GM21423 (cell line): ENCODE data around the gene NFKBIB.

ENCODE experiments used
- ATAC-seq: cut with Tn5 transposase; IDR thresholded peaks from one replicate; pipeline ENCODE4 v1.9.1; 2021; ENCODE audit warnings: mild to moderate bottlenecking, moderate library complexity; ENCODE audit not compliant: unreplicated experiment

NFKBIB gene

DNA sequence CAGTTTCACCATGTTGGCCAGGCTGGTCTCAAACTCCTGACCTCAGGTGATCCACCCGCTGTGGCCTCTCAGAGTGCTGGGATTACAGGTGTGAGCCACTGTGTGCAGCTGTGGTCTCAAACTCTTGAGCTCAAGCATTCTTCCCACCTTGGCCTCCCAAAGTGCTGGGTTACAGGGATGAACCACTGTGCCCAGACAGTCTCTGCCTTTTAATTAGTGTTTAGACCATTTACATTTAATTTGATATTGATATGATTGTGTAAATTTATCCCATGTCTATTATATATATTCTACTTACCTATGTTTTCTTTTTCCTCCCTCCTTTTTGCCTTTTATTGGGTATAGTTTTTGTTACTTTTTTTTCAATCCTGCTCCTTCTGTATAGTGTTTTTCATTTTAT lies 1.9 kb downstream of the NFKBIB start:
- no peak for ATAC-seq

DNA sequence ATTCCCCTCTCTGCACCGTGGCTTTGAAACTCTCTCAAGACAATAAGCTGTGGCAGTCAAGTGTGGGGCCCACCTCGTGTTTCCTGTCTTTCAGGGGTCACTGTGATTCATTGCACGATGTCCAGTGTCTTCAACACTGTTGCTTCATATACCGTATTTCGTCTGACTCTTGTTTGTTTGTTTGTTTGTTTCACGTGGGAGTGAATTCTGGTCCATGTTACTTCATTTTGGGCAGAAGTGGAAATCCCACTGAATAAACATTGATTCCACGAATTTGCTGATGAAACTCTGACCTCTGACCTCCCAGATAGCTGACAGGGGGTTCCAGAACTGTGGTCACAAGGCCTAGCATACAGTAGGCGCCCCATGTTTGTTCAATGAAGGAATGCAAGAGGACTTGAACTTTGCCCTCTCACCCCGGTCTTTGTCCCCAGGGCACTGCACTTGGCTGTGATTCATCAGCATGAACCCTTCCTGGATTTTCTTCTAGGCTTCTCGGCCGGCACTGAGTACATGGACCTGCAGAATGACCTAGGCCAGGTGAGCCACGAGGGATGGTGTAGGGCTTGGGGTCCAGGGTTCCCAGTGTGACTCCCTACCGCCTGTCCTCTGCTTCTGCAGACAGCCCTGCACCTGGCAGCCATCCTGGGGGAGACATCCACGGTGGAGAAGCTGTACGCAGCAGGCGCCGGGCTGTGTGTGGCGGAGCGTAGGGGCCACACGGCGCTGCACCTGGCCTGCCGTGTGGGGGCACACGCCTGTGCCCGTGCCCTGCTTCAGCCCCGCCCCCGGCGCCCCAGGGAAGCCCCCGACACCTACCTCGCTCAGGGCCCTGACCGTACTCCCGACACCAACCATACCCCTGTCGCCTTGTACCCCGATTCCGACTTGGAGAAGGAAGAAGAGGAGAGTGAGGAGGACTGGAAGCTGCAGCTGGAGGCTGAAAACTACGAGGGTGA lies 5.1 kb downstream of the NFKBIB start:
- ATAC-seq: no peak

DNA sequence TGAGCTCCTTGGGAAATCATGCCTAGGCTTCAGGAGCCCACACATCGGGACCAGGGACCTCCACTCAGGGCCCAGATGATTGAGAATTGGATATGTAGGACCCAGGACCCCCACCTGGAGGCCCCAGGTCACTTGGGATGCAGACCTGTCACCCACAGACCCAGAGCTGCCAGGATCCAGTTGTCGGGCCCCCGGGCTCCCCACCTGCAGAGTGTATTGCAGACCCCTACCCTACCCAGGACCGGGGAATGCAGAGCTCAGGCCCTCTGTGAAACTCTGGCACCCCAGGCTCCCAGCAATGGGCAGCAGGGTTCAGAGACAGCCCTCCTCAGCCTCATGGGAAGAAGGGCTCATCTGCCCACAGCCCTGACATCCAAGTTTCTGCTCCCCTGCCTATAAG lies 5.9 kb downstream of the NFKBIB start:
- ATAC-seq: no peak

DNA sequence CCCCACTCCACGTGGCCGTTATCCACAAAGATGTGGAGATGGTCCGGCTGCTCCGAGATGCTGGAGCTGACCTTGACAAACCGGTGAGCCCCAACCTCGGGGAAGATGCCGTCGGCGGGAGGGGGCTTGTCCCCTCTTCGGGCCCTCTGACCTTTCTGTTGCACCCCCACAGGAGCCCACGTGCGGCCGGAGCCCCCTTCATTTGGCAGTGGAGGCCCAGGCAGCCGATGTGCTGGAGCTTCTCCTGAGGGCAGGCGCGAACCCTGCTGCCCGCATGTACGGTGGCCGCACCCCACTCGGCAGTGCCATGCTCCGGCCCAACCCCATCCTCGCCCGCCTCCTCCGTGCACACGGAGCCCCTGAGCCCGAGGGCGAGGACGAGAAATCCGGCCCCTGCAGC lies 7.5 kb downstream of the NFKBIB start:
- no peak for ATAC-seq

DNA sequence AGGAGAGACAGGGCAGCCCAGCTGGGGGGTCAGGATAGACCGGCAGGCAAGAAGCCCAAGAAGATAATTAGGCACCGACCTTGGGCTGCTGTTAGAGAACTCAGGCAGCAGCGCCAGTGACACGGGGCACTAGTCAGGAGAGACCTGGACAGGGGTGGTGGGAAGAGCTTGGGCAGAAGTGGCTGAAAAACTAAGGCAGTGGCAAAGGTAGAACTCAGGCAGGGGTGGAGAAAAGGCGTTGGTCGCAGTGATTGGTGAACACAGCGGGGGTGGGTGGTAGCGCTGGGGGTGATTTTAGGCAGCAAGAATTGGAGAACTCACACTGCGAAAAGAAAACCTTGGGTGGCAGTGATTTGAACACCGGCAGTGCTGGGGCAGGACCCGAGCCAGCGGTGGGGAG lies 7.9 kb downstream of the NFKBIB start:
- ATAC-seq: no peak

DNA sequence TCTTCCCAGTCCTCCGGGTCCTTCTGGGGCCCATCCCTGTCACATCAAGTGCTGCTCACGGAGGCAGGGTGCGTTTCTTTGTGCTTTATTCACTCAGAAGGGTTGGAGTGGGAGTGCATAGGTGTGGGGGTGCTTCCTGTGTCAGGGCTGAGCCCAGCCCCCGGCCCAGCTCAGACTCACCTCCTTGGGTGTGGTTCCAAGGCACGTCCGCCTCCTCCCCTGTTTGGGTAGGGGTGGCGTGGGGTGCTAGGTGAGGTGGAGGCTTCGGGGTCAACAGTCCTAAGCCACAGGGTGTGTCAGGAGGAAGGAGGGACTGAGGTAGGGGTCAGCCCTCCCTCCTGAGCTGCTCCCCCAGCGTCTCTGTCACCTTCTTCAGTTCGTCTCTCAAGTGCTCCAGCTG lies 9.1 kb downstream of the NFKBIB start:
- no peak for ATAC-seq

DNA sequence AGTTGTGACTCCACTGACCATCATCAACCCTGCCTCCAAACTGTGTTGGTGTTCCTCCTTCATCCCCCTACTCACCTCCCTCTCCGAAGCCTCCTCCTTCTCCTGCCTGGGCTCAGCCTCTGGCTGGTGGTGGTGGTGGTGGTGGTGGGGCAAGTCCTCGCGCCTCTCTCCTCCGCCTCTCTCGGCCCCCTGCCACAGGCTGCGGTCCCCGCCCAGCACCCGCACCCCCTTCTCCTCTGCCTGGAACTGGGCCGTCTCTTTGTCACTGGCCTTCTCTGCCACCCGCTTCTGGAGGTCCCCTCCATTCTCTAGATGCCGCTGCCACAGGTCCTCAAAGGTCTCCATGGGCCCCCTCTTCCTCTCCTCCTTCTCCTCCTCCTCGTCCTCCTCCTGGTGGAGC lies 10.7 kb downstream of the NFKBIB start:
- ATAC-seq: no peak

DNA sequence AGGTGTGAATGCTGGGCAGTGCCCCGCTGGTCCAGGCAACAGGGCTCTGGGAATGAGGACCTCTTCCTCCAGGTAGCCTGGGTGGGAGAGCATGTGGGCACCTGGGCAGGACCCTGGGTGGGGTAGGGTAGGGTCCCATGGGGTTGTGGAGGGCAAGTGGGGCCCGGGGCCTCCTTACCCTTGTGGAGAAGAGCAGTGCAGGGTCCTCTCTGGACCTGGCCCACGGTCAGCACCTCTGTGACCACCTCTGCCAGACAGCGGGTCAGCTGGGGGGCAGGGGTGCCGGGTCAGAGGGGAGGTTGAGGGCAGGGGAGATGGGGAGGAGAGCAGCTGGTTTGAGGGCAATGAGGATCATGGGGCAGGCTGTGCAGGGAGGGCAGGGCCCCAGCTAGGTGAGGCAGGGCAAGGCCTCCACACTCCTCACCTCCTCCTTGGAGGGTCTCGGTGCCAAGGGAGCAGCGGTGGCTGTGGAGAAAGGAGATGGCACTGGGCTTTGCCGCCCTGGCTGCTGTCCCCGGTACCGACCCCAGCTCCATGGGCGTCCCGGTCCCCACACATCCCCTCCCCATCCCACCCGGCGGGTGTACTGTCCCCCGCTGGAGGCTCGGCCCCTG lies 11.7 kb downstream of the NFKBIB start:
- ATAC-seq: no peak

DNA sequence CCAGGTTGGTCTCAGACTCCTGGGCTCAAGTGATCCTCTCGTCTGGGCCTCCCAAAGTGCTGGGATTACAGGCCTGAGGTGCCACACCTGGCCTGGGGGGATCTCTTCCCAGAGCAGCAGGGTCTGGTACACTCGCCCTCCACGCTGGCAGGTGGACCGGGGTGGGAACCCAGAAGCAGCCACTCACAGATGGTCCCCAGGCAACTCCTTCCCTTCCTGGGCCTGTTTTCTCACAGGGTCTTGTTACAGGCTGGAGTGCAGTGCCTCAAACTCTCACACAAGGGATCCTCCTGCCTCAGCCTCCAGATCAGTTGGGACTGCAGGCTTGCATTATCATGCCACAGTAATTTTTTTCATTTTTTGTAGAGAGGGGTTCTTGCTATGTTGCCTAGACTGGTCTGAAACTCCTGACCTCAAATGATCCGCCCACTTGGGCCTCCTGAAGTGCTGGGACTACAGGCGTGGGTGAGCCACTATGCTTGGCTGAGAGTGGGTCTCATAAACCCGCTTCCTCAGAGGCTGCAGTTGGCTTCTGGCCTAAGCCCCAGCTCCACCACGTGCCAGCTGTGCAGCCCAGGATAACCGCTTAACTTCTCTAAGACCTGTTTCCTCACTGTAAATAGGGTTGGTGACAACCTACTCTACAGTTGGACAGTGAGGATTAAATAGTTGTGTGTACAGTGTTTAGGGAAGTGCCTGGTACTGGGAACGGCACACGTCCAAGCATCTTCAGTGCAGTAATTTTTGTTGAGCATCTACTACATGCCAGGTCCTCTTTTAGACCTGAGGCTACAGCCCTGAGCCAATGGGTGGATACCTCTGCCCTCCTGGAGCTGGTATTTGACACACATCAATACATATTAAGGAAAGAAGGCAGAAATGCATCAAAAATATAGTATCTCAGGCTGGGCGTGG lies 13.1 kb downstream of the NFKBIB start:
- ATAC-seq: no peak

DNA sequence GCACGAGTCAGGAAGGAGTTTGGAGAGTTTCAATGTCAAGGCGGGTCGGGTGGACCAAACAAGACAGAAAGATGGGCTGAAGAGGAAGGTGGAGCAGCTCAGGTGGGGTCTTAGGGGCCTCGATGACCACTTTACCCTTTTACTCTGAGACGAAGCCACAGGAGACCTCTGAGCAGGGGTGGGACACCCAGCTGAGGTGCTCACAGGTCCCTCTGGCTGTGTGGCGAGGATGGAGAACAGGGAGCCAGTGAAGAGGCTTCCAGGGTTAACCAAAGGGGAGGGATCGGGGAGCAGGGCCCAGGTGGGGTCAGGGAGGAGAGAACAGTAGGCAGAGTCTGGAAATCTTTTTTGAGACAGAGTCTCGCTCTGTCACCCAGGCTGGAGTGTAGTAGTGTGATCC lies 14.2 kb downstream of the NFKBIB start:
- ATAC-seq: no peak

DNA sequence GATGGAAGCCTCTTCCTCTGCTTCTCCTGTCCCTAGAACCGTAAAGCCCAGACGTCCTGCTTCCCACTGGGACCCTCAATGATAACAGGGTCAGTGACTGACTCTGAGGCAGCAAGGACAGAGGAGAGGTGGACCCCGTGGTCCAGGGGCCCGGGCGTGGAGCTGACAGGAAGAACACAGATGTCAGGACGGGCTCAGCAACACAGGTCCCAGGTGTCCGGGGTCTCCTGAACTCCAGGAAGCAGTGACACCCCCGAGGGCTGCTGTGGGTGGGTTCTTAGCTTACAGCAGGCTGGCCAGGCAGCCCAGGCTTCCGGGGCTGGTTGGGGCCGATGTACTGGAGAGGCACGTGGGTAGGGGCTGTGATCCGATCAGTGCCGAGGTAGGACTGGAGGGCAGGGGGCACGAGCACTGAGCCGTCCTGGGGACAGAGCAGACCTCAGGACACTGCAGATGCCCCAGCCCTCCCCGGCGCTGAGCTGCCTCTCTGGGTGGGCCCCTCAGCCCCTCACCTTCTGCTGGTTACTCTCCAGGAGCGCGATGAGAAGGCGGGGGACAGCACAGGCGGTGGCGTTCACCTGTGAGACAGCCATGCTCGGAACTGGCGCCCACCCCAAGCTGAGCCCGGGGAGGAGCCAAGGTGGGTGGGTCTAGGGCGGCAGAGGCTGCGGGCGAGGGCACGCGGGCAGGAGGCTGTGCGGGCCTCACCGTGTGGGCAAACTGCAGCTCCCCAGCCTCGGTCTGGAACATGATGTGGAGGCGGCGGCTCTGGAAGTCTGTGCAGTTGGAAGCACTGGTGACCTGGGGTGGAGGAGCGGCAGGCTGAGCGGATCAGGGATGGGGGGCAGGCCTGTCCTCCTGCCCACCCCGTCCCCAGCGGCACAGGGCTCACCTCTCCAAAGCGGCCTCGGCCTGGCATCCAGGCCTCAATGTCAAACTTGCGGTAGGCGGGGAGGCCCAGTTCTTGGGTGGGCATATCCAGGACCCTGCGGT lies 15.9 kb downstream of the NFKBIB start:
- ATAC-seq: no peak

DNA sequence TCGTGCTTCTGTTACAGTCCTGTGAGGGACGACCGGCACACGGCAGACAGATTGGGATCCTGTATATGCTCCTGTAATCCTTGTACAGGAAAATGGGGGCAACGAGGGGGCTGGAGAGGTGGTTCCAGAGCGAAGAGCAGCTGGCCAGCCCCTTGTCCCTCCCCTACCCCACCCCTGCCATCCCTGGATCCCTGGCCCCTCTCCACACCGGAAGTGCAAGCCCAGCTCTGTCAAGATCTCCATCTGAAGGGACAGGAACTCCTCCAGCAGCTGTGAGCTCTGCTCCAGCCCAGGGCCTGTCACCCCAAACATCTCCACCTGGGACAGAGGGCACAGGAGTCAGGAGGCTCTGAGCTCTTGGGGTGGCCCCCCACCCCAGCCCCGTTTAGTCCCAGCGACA lies 17.7 kb downstream of the NFKBIB start:
- ATAC-seq: no peak

DNA sequence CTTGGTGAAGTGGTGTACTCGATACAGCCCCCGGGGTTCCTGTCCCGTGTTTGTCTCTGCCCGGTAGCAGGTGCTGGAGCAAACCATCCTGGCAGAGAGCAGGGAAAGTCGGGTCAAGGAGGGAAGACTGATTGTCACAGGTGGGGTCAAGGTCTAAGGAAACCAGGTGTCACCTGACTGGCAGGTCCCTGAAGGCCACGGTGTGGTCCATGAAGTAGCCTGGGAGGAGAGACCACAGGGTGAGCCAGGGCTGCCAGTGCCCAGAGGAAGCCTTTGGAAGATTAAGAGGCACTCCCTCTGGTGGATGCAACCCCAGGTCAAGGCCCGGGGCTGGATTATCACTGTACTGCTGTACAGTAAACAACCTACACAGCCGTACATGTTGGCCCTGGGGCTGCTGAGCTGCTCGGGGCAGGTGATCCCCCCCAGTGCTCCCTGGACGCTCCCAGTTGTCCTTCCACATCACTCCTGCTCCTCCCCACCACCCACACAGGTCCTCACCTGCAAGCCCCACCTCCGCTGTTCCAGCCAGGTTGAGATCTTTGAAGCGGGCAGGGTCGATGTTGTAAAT lies 18.2 kb downstream of the NFKBIB start:
- ATAC-seq: no peak

DNA sequence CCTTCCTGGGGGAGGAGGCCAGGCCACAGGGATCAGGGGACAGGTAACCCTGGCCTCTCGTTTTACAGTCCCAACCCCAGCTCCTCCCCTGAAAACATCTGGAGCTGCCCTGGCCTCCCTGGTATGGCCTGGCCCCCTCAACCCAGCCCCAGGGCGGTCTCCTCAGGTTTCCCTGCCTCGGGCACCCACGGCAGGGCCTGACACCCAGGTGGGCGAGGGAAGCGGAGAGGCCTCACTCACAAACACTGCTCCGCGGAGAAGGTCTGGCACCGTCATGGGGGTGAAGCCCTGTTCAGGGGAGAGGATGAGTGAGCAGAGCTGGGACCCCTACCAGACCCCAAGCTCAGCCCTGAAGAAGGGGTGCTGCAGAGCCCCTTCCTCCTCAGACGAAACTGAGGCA lies 18.8 kb downstream of the NFKBIB start:
- ATAC-seq: no peak

DNA sequence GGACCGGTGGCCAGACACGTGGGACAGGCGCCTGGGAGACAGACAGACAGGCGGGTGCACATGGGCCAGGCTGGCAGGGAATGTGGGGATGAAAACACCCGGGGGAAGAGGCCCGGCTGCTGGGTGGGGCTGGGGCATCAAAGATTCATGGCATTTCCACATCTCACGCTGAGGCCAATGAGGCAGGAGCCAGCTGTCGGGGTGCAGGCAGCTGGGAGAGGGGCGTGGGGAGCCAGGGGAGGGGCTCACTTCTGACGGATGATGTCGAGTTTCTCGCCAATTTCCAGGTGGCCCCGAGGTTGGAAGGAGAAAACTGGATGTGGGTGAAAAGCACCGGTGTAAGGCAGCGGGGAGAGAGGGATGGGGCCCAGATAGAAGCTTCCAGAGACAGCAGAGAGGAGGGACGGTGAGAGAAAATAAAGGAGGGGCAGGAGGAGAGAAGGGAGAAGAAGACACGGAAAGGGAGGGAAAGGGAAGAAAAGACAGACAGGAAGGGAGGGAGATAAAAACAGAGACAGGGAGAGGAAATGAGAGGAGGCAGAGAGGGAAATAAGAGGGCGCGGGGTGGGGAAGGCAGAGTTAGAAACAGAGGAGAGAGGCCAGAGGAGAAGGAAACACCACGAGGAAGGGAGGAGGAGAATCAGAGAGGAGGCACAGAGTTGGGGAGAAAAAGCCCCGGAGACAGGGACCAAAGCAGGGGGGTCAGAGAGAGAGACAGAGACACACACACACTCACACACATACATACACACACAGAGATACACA lies 20.2 kb downstream of the NFKBIB start:
- no peak for ATAC-seq

DNA sequence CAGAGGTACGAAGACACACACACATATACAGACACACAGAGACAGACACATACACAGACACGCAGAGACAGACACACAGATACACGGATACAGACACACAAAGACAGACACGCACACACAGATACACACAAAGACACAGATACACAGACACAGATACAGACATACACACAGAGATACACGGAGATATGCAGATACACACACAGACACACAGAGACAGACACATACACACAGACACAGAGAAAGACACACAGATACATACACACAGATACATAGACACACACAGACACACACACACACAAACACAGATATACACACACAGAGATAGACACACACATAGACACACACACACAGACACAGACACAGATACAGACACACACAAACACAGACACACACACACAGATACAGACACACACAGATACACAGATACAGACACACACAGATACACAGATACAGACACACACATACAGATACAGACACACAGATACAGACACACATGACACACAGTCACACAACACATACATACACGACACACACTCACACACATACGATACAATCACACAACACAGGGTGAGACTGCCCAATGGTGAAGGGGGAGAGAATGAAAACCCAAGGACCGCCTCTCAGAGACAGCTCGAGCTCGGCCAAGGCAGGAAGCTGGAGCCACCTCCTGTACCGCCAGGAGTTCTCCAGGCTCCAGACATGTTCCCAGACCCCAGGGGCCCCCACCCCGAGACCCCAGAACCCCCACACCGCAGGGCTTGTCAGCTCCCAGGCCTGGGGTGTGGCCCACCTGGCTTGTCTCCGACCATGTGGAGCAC lies 21.0 kb downstream of the NFKBIB start:
- ATAC-seq: no peak

DNA sequence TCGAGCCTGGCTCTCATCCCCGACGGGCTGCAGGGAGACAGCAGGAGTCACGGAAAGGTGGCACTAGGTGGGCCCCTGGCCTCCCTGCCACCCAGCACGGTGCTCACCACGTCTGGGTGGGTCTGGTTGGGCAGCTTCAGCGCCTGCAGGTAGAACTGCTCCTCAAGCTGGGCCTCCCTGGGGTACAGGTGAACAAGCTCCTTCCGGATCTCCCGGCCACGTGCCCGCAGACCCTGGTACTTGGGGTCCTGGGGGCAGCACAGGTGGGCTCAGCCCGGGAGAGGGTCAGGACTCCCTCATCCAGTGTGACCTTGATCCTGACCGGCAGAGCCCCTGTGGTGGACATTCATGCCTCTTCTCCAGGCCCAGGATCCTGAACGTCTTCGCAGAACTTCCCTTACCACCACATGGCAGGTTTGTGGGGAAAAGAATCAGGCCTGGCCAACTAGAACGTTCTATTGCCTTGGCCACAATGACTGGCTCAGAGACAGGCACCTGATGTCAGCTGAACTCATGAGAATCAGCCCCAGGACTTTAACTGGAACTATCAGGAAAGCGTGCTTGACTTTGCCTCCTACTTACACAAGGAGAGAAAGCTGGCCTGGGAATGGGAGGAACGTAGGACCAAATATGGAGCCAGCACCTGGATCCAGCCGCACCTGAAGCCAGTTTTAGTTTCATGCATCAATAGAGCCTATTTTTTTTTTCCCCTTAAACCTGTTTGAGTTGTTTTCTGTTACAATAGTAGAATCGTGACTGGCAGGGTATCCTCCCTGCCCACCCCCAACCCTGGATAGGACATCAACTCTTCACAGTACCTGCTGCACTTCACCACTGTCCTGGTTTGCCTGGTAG lies 21.9 kb downstream of the NFKBIB start:
- no peak for ATAC-seq
